ENCODE results near the gene MBD6. TPM values are rescaled to one million over a fixed set of nuclear protein-coding genes. Genes with fewer than 3 reads are reported as not detected.

MBD6 gene
- total and polyA plus RNA-seq, 7 donors = 11.6 to 52.9 (median 29.5) TPM

DNA sequence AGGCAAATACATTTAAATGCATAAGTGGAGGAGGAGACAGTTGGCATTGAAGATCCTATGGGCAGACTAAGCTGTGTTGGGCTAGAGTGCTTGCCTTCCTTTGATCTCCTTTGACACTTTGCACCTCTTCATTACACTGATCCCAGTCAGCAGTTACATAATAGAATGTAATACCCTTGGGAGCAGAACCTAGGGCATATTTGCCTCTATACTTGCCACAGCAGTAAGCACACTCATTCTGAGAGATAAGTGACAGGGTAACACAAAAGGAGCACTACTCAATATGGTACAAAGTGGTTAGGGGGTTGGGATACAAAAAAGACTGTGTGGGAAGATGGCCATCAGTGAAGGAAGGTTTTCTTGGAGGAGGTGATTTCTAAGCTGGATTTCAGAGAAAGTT, 25.8 kb upstream of the MBD6 start:
- Histone ChIP-seq H3K4me1 (no peaks in the 10 kb centered on the region), H3K4me3 (no peak overlapping the region), H3K27ac (no peak overlapping the region), H3K36me3 (ENCODE audit: insufficient read depth in 1 of 2, low read depth in 1 of 2) (peaks cover 19 to 68% of the 10 kb centered on the region in 2 donors), H3K9me3 (no peaks in the 10 kb centered on the region), H3K27me3 (ENCODE audit: insufficient read depth in 3 of 3, low read length in 2 of 3) (no peaks in the 10 kb centered on the region)
- TF ChIP-seq CTCF (IDR thresholded peaks at IDR 0.05) = no peak
- ATAC-seq (no peak), DNase-seq (no peak)
- intact Hi-C loops (cut with DNase I) = no loop called here

DNA sequence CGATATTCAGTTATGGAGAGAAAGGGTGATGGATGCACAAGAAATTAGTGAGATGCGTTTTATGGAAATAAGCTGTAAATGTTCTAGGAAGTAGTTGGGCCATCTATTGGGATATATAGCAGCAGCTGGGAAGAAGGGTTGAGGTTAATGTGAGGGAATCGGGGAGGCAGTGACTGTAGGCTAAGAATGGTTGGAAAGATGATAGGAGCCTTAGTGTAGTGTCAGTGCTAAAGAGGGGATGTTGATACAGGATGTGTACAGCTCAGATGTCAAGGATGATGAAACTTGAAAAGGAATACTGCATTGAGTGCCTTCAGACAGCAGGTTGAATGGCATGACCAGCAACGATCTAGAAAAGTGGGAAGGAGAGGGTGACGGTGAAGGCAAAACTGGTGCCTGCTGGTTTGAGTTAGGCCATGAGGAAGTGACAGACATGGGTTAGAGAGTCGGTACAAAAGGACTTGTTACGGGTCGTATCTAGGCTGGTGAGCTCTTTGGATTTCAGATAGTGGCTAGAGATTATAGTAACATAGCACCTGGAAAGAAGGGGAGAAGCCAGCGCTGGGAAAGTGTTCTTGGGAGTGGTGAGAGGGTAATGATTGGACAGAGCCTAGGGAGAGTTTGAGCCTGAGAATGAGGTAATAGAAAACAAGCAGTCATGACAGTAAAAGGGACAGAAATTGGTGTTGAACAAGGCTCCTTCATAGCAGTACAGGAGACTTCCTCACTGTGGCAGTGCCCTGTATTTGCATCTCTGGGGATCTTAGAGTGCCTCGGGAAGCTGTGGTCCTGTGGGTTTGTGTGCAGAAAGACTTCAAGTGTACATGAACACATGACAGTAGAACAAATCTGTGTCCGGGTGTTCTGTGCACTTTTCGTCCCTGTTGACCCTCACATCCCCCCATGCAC, 25.1 kb upstream of the MBD6 start:
- no peak for TF ChIP-seq CTCF (IDR thresholded peaks at IDR 0.05)
- H3K9me3 ChIP-seq = no peaks in the 10 kb centered on the region
- no peaks in the 10 kb centered on the region for H3K27me3 ChIP-seq (ENCODE audit: insufficient read depth in 3 of 3, low read length in 2 of 3)
- 83 to 95% (median 92%) methylated on average over 12 of the region's 12 CpGs for WGBS, 3 donors
- intact Hi-C loops (cut with DNase I) = no loop called here
- H3K36me3 ChIP-seq (ENCODE audit: insufficient read depth in 1 of 2, low read depth in 1 of 2) = peaks cover 23 to 72% of the 10 kb centered on the region in 2 donors
- ATAC-seq = peak in 2 of 4 donors; percentile 14 to 42
- DNase-seq = no peak
- no peak overlapping the region for H3K27ac ChIP-seq
- no peaks in the 10 kb centered on the region for H3K4me1 ChIP-seq
- H3K4me3 ChIP-seq = no peak overlapping the region

DNA sequence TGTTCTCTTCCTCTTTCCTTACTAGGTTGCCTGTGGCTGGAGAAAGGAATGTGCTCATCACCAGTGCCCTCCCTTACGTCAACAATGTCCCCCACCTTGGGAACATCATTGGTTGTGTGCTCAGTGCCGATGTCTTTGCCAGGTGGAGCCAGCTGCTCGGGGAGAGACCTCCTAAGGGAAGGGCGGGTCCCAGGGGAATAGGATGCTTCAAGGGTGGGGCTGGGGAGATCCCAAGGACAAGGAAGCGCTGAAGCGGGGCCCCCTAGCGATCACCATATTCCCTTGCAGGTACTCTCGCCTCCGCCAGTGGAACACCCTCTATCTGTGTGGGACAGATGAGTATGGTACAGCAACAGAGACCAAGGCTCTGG, 24.5 kb upstream of the MBD6 start:
- no peaks in the 10 kb centered on the region for H3K4me1 ChIP-seq
- no peak overlapping the region for H3K27ac ChIP-seq
- H3K9me3 ChIP-seq = no peaks in the 10 kb centered on the region
- H3K4me3 ChIP-seq = no peak overlapping the region
- peaks cover 18 to 74% of the 10 kb centered on the region in 2 donors for H3K36me3 ChIP-seq (ENCODE audit: insufficient read depth in 1 of 2, low read depth in 1 of 2)
- TF ChIP-seq CTCF (IDR thresholded peaks at IDR 0.05) = no peak
- WGBS, 3 donors = 79 to 84% (median 81%) methylated on average over 9 of the region's 9 CpGs
- DNase-seq = no peak
- intact Hi-C loops (cut with DNase I) = no loop called here
- H3K27me3 ChIP-seq (ENCODE audit: insufficient read depth in 3 of 3, low read length in 2 of 3) = no peaks in the 10 kb centered on the region
- no peak for ATAC-seq

GRCh38 chr12:57498571-57498970, 24.1 kb upstream of the MBD6 start:
- no peak for TF ChIP-seq CTCF (IDR thresholded peaks at IDR 0.05)
- Histone ChIP-seq H3K4me3 (no peak overlapping the region), H3K27me3 (ENCODE audit: insufficient read depth in 3 of 3, low read length in 2 of 3) (no peaks in the 10 kb centered on the region), H3K27ac (no peak overlapping the region), H3K36me3 (ENCODE audit: insufficient read depth in 1 of 2, low read depth in 1 of 2) (peaks cover 18 to 79% of the 10 kb centered on the region in 2 donors), H3K4me1 (no peaks in the 10 kb centered on the region), H3K9me3 (no peaks in the 10 kb centered on the region)
- 93 to 98% (median 93%) methylated on average over 4 of the region's 4 CpGs for WGBS, 3 donors
- ATAC-seq = no peak
- intact Hi-C loops (cut with DNase I) = no loop called here
- no peak for DNase-seq
